IMR-90 (cell line): ENCODE results near the gene CDK14.

Source experiments
- BHLHE40 ChIP-seq: fragments of 150-350 bp; IDR thresholded peaks from 2 replicates; pipeline ENCODE4 v1.6.1; 2016; ENCODE audit warnings: mild to moderate bottlenecking, low read depth, low read length
- CTCF ChIP-seq: conservative IDR thresholded peaks from 2 replicates; pipeline ENCODE4 v1.5.1; 2012; ENCODE audit warnings: mild to moderate bottlenecking, low read depth, low read length, improper control_type of control experiment
- FOS ChIP-seq: fragments of 150-350 bp; IDR thresholded peaks from 2 replicates; pipeline ENCODE4 v1.6.1; 2016; ENCODE audit warnings: low read depth, low read length
- MAFK ChIP-seq: IDR thresholded peaks from 2 replicates; pipeline ENCODE4 v1.6.1; 2012; ENCODE audit warnings: low read depth, low read length, improper control_type of control experiment
- MAZ ChIP-seq: IDR thresholded peaks from 2 replicates; pipeline ENCODE4 v1.6.1; 2012; ENCODE audit warnings: low read depth, mild to moderate bottlenecking, low read length, improper control_type of control experiment, moderate library complexity, borderline replicate concordance
- MXI1 ChIP-seq: IDR thresholded peaks from 2 replicates; pipeline ENCODE4 v1.6.1; 2012; ENCODE audit warnings: low read depth, mild to moderate bottlenecking, low read length, moderate library complexity, borderline replicate concordance
- NFE2L2 ChIP-seq: fragments of 150-350 bp; IDR thresholded peaks from 2 replicates; pipeline ENCODE4 v1.6.1; 2016; ENCODE audit warnings: low read depth, mild to moderate bottlenecking, low read length
- POLR2A ChIP-seq: IDR thresholded peaks from 2 replicates; pipeline ENCODE4 v1.6.1; 2012; ENCODE audit warnings: mild to moderate bottlenecking, low read depth, low read length
- RAD21 ChIP-seq: IDR thresholded peaks from 2 replicates; pipeline ENCODE4 v1.6.1; 2012; ENCODE audit warnings: low read length, improper control_type of control experiment
- RCOR1 ChIP-seq: IDR thresholded peaks from 2 replicates; pipeline ENCODE4 v1.6.1; 2012; ENCODE audit warnings: mild to moderate bottlenecking, low read length, improper control_type of control experiment; ENCODE audit not compliant: insufficient replicate concordance
- RFX5 ChIP-seq: IDR thresholded peaks from 2 replicates; pipeline ENCODE4 v1.8.0; 2012; ENCODE audit warnings: low read depth, mild to moderate bottlenecking, low read length, moderate library complexity
- TF ChIP-seq, protein P1 (sequence below): fragments of 150-350 bp; IDR thresholded peaks from 2 replicates; pipeline ENCODE4 v1.6.1; 2016; ENCODE audit warnings: low read depth, mild to moderate bottlenecking, low read length, moderate library complexity, borderline replicate concordance
- TF ChIP-seq, protein P2 (sequence below): fragments of 150-350 bp; IDR thresholded peaks from 2 replicates; pipeline ENCODE4 v1.6.1; 2017; ENCODE audit warnings: mild to moderate bottlenecking, antibody characterized with exemption, low read length, low read depth

- TF ChIP-seq CTCF (no peak), RFX5 (no peak), POLR2A (no peak), RCOR1 (no peak), RAD21 (no peak), NFE2L2 (no peak), MAFK (no peak), MXI1 (no peak), FOS (no peak), MAZ (no peak), BHLHE40 (no peak)
- TF ChIP-seq, protein P1, sequence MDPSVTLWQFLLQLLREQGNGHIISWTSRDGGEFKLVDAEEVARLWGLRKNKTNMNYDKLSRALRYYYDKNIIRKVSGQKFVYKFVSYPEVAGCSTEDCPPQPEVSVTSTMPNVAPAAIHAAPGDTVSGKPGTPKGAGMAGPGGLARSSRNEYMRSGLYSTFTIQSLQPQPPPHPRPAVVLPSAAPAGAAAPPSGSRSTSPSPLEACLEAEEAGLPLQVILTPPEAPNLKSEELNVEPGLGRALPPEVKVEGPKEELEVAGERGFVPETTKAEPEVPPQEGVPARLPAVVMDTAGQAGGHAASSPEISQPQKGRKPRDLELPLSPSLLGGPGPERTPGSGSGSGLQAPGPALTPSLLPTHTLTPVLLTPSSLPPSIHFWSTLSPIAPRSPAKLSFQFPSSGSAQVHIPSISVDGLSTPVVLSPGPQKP: no peak
- TF ChIP-seq, protein P2, sequence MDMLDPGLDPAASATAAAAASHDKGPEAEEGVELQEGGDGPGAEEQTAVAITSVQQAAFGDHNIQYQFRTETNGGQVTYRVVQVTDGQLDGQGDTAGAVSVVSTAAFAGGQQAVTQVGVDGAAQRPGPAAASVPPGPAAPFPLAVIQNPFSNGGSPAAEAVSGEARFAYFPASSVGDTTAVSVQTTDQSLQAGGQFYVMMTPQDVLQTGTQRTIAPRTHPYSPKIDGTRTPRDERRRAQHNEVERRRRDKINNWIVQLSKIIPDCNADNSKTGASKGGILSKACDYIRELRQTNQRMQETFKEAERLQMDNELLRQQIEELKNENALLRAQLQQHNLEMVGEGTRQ: no peak
Measured at GRCh38 chr7:91021956-91022355, 425.8 kb downstream of the CDK14 start.
